ENCODE measurements around the gene PTPN12. TPM values are rescaled to one million over a fixed set of nuclear protein-coding genes. Genes with fewer than 3 reads are reported as not detected.
A peak's percentile ranks its signal among the peaks of the same experiment; 100 is the strongest.
"Not testable (repeated sequence)": the region's sequence is repeated elsewhere in the genome, so short reads cannot be mapped to it uniquely, and the experiment has no call there.

Gene PTPN12
- total RNA-seq, 4 donors from 2014 or later, result 58.5 to 72.6 (median 71.0) TPM

DNA sequence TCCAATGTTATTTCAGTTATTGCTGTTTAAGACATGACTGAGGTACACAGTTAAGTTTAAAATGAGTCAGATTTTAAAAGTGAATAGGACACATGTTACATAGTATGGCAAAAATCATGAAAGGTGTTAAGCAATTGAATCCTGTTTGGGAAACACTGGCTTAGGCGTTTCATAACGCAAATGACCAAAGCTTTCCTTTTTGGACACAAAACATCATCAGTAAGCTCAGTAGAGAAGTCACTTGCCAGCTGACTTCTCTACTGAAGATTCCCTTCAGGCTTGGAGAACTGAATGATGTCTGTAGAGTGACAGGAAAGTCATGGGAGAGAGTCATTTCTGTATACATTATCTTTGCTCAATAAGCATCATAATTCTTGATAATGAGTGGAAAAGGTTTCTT is 94.7 kb downstream of the PTPN12 start:
- Histone ChIP-seq H3K27ac (no peak overlapping the region), H3K4me3 (replicated peaks in 1 of 3) (no peak overlapping the region), H3K27me3 (no peaks in the 10 kb centered on the region), H3K36me3 (peaks cover 0 to 6% of the 10 kb centered on the region in 2 donors), H3K9me3 (no peaks in the 10 kb centered on the region), H3K4me1 (peaks cover 0 to 6% of the 10 kb centered on the region in 2 donors)
- TF ChIP-seq, protein P1, sequence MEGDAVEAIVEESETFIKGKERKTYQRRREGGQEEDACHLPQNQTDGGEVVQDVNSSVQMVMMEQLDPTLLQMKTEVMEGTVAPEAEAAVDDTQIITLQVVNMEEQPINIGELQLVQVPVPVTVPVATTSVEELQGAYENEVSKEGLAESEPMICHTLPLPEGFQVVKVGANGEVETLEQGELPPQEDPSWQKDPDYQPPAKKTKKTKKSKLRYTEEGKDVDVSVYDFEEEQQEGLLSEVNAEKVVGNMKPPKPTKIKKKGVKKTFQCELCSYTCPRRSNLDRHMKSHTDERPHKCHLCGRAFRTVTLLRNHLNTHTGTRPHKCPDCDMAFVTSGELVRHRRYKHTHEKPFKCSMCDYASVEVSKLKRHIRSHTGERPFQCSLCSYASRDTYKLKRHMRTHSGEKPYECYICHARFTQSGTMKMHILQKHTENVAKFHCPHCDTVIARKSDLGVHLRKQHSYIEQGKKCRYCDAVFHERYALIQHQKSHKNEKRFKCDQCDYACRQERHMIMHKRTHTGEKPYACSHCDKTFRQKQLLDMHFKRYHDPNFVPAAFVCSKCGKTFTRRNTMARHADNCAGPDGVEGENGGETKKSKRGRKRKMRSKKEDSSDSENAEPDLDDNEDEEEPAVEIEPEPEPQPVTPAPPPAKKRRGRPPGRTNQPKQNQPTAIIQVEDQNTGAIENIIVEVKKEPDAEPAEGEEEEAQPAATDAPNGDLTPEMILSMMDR (IDR thresholded peaks at IDR 0.05), result no peak
- TF ChIP-seq POLR2A (IDR thresholded peaks at IDR 0.05), result no peak
- no peak for DNase-seq
- 76 to 96% methylated on average over 2 of the region's 2 CpGs for WGBS, 2 donors
- intact Hi-C loops (cut with DNase I), result no loop called here

- Histone ChIP-seq H3K9me3 (no peaks in the 10 kb centered on the region), H3K27me3 (no peaks in the 10 kb centered on the region), H3K4me3 (replicated peaks in 1 of 3) (no peak overlapping the region), H3K36me3 (peaks cover 5 to 6% of the 10 kb centered on the region in 2 donors), H3K4me1 (peaks cover 0 to under 1% of the 10 kb centered on the region in 2 donors), H3K27ac (no peak overlapping the region)
- no peak for DNase-seq
- 86 to 87% methylated on average over 4 of the region's 4 CpGs for whole genome bisulfite sequencing, 2 donors
- intact Hi-C loops (cut with DNase I), result no loop called here
- no peak for TF ChIP-seq POLR2A (IDR thresholded peaks at IDR 0.05)
Measured at GRCh38 chr7:77644774-77645173, 107.7 kb downstream of the PTPN12 start.

DNA sequence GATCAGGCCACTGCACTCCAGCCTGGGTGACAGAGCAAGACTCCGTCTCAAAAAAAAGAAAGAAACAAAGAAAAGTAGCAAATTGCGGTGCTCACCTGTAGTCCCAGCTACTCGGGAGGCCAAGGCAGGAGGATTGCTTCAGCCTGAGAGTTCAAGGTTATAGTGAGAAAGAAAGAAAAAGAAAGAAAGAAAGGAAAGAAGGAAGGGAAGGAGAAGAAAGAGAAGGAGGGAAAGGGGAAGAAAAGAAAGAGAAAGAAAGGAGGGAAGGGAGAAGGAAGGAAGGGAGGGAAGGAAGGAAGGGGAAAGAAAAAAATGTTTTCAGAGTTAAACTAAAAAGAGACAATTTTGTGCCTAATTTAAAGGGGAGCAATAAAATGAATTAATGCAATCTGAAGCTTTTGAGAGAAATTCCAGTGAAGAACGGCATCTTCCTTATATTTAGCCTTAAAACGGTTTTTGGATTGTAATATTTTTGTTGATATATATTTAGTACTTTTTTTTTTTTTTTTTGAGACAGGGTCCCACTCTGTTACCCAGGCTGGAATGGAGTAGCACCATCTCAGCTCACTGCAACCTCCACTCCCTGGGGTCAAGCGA is 111.7 kb downstream of the PTPN12 start:
- Histone ChIP-seq H3K36me3 (no peaks in the 10 kb centered on the region), H3K27me3 (no peaks in the 10 kb centered on the region), H3K4me3 (replicated peaks in 1 of 3) (no peak overlapping the region), H3K9me3 (no peaks in the 10 kb centered on the region), H3K27ac (no peak overlapping the region), H3K4me1 (peaks cover 4 to 19% of the 10 kb centered on the region in 2 donors)
- WGBS, 2 donors, result 96% methylated on average over 6 of the region's 6 CpGs
- intact Hi-C loops (cut with DNase I), result no loop called here
- no peak for DNase-seq
- TF ChIP-seq, protein P1 (IDR thresholded peaks at IDR 0.05), result no peak
- no peak for TF ChIP-seq POLR2A (IDR thresholded peaks at IDR 0.05)

DNA sequence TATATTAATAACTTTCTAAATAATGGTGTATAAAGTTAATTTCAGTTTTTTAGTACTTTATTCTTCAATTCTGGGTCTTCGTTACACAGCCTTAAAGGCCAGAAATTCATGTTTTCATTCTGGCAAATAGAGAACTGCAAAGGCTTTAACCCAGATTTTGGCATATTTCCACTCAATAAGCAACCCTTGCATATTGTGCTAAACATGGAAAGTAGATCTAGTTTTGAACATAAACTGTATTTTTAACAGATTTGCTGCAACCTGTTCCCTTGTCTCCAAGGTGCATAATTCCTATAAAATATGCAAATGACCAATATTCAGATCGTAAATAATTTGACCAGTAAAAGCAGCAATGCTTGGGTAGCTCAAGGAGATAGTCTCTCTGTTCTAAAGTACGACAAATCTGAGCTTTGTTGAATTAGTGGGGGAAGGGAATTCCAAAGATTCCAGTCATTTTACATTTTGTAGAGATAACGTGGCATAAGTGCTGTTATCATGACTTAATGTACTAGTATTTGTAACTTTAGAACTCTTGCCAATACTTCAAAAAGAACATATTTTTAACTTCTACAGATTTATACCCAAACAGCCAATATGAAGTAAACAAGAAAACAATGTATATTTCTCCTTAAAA is 112.7 kb downstream of the PTPN12 start:
- Histone ChIP-seq H3K27ac (peak overlapping the region in 1 of 3 donors; percentile 18), H3K4me3 (replicated peaks in 1 of 3) (no peak overlapping the region), H3K36me3 (no peaks in the 10 kb centered on the region), H3K9me3 (no peaks in the 10 kb centered on the region), H3K27me3 (no peaks in the 10 kb centered on the region), H3K4me1 (peaks cover 7 to 21% of the 10 kb centered on the region in 2 donors)
- 61 to 63% methylated on average over 4 of the region's 4 CpGs for WGBS, 2 donors
- intact Hi-C loops (cut with DNase I), result loop anchor here (5.0 to 10.0 kb wide), 2 partner anchors 107 to 285 kb away; no protein-coding TSS in a partner anchor
- no peak for DNase-seq
- TF ChIP-seq POLR2A (IDR thresholded peaks at IDR 0.05), result no peak
- TF ChIP-seq, protein P1 (IDR thresholded peaks at IDR 0.05), result no peak

DNA sequence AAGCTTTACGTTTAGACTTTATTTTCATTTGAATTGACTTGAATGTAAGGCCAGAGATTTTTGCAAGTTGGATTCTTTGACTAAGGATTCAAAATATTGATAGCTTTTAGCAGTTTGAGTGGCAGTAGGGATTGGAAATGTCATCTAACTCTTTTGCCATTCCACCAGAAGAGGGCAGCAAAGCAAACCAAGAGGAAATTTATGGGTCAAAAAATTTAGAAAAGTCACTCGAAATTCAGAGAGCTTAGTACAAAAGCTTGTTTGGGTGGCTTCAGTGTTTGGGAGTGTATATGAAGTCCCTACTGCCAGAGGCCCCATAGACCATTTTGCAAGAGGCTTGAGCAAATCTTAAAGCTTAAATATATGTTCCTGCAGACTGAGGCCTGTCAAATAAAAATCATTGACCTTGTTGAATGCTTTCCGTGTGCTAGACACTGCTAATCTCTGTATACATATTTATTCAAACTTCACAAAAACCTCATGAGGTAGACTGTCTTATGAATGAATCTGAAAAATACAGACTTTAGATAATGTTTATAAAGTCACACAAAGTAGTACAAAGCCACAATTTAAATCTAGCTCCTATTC is 114.6 kb downstream of the PTPN12 start:
- no peak for DNase-seq
- no peaks in the 10 kb centered on the region for H3K27me3 ChIP-seq
- WGBS, 2 donors, result 24 to 48% methylated on average over 3 of the region's 3 CpGs
- H3K27ac ChIP-seq, result peak overlapping the region in 1 of 3 donors; percentile 40
- no peak overlapping the region for H3K4me3 ChIP-seq (replicated peaks in 1 of 3)
- intact Hi-C loops (cut with DNase I), result loop anchor here (5.0 to 10.0 kb wide), 2 partner anchors 106 to 283 kb away; no protein-coding TSS in a partner anchor
- H3K4me1 ChIP-seq, result peaks cover 16 to 21% of the 10 kb centered on the region in 2 donors
- TF ChIP-seq, protein P1 (IDR thresholded peaks at IDR 0.05), result peak; percentile 58 to 81 (median 66)
- no peak for TF ChIP-seq POLR2A (IDR thresholded peaks at IDR 0.05)
- no peaks in the 10 kb centered on the region for H3K9me3 ChIP-seq
- no peaks in the 10 kb centered on the region for H3K36me3 ChIP-seq

GRCh38 chr7:77652826-77653225 is 115.7 kb downstream of the PTPN12 start:
- not testable (repeated sequence) for H3K9me3 ChIP-seq; H3K27ac ChIP-seq; DNase-seq; H3K36me3 ChIP-seq; H3K27me3 ChIP-seq; H3K4me3 ChIP-seq (replicated peaks in 1 of 3)
- 98% methylated on average over 12 of the region's 12 CpGs for WGBS, 2 donors
- H3K4me1 ChIP-seq, result peaks cover 16 to 21% of the 10 kb centered on the region in 2 donors
- intact Hi-C loops (cut with DNase I), result loop anchor here (5.0 to 10.0 kb wide), 2 partner anchors 104 to 282 kb away; no protein-coding TSS in a partner anchor
